Measurements from ENCODE around the gene MYL7. TPM values are rescaled to one million over a fixed set of nuclear protein-coding genes. Genes with fewer than 3 reads are reported as not detected.

Gene MYL7
- total RNA-seq, 1 donor from 2014 or later, result 518 TPM

DNA sequence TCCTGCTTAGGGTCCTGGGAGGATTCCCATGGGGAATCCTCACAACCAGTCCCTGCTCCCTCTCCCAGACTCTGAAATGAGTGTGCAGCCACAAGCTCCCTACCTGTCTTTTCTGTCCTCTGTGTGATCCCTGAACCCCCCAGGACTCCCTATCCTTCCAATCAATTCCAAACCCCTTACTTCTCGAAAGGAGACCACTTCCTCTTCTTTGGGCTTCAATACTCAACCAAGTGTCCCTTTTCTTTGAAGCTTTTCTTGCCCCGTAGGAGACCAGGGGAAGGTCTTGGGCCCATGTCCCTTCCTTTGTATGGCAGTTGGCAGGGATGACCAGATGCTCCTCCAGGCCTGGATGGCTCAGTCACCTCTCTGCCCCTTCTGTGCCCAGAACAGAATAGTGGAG is 35.3 kb downstream of the MYL7 start:
- H3K4me1 ChIP-seq, result peaks cover 25% of the 10 kb centered on the region
- H3K27me3 ChIP-seq (ENCODE audit: low read depth), result peaks cover 10% of the 10 kb centered on the region
- TF ChIP-seq, protein P1, sequence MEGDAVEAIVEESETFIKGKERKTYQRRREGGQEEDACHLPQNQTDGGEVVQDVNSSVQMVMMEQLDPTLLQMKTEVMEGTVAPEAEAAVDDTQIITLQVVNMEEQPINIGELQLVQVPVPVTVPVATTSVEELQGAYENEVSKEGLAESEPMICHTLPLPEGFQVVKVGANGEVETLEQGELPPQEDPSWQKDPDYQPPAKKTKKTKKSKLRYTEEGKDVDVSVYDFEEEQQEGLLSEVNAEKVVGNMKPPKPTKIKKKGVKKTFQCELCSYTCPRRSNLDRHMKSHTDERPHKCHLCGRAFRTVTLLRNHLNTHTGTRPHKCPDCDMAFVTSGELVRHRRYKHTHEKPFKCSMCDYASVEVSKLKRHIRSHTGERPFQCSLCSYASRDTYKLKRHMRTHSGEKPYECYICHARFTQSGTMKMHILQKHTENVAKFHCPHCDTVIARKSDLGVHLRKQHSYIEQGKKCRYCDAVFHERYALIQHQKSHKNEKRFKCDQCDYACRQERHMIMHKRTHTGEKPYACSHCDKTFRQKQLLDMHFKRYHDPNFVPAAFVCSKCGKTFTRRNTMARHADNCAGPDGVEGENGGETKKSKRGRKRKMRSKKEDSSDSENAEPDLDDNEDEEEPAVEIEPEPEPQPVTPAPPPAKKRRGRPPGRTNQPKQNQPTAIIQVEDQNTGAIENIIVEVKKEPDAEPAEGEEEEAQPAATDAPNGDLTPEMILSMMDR (IDR thresholded peaks at IDR 0.05; ENCODE audit: borderline replicate concordance), result no peak
- H3K36me3 ChIP-seq, result no peaks in the 10 kb centered on the region
- intact Hi-C loops (cut with micrococcal nuclease), result no loop called here
- H3K4me3 ChIP-seq, result peak overlapping the region; percentile 69
- peak overlapping the region; percentile 70 for H3K27ac ChIP-seq (replicated peaks)
- no peaks in the 10 kb centered on the region for H3K9me3 ChIP-seq (replicated peaks)
- DNase-seq, result no peak

DNA sequence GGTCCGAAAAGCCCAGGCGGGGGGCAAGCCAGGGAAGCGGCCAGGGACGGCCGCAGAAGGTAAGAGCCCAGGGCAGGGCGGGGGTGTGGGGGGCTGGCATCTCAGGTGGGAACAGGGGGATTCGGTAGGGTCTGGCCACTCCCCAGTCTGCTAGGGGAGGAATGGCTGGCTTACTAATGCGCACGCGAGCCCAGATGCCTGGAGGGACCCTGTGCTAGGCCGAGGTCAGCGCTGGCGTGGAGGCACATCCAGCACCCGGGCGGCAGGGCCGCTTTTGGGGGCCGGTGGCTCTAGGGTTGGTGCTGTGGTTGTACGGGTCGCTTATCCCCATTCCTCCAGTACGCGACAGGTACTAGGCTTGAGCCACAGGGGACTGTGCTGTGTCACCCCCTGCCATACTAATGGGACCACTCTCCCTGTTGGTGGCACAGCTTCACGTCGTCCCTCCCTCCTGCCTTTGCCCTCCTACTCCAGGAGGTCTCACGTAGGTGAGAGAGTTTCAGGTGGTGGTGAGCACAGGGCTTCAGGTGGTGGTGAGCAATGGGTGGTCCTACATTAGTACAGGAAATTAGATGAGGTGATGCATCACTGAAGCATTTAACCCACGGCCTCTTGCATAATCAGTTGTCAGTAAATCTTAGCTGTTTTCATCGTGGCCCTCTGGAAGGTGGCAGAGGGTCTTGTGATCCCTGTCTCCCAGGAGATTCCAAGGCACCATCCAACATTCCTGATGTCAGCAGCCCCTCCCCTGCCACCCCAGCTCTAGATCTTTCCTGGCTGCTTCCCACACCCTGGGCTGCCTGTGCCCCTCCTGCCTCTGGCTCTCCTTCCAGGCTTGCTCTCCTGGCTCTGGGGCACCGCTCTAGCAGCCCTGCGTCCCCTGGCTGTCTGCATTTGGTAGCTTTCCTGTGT is 36.0 kb downstream of the MYL7 start:
- Histone ChIP-seq H3K27ac (replicated peaks) (peak overlapping the region; percentile 70), H3K4me1 (peaks cover 32% of the 10 kb centered on the region), H3K27me3 (ENCODE audit: low read depth) (peaks cover 10% of the 10 kb centered on the region), H3K9me3 (replicated peaks) (no peaks in the 10 kb centered on the region), H3K4me3 (peak overlapping the region; percentile 69), H3K36me3 (no peaks in the 10 kb centered on the region)
- no peak for DNase-seq
- TF ChIP-seq, protein P1 (IDR thresholded peaks at IDR 0.05; ENCODE audit: borderline replicate concordance), result no peak
- intact Hi-C loops (cut with micrococcal nuclease), result no loop called here

DNA sequence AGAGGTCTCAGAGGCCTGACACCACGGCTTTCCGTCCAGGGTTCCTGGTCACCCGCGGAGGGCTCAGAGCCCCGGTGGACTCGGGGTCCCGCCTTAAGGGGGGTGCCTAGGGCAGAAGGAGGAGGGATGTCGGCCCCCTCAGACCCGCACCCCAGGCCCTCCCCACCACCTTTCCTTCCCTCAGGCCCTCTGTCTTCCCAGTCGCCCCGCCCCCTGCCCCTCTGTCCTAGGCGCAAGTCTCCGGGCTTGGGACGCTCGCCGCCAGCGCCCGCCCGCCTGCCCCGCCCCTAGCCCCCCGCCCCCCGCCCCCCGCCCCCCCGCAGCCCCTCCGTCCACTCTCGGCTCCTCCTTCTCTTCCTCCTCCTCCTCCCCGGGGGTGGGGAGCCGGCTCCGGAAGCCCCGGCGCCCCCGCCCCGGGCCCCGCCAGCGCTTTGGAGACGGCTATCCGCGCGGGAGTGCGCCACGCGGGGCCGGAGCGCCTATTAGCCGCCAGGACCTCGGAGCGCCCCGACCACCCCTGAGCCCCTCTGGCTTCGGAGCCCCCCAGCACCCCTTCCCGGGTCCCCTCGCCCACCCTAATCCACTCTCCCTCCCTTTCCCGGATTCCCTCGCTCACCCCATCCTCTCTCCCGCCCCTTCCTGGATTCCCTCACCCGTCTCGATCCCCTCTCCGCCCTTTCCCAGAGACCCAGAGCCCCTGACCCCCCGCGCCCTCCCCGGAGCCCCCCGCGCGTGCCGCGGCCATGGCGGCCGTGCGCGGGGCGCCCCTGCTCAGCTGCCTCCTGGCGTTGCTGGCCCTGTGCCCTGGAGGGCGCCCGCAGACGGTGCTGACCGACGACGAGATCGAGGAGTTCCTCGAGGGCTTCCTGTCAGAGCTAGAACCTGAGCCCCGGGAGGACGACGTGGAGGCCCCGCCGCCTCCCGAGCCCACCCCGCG is 36.9 kb downstream of the MYL7 start, which contains the start of gene AEBP1:
AEBP1 (plus strand) TSS at position 423 of the 937 bp plus-strand sequence; CDS start at position 744, 321 bp downstream.
- intact Hi-C loops (cut with micrococcal nuclease), result no loop called here
- Histone ChIP-seq H3K36me3 (no peaks in the 10 kb centered on the region), H3K27ac (replicated peaks) (peak within 1 kb of the TSS; percentile 70), H3K4me3 (peak within 1 kb of the TSS; percentile 69), H3K27me3 (ENCODE audit: low read depth) (peaks cover 10% of the 10 kb centered on the region), H3K4me1 (peaks cover 41% of the 10 kb centered on the region), H3K9me3 (replicated peaks) (no peaks in the 10 kb centered on the region)
- TF ChIP-seq, protein P1 (IDR thresholded peaks at IDR 0.05; ENCODE audit: borderline replicate concordance), result no peak
- DNase-seq, result no peak

DNA sequence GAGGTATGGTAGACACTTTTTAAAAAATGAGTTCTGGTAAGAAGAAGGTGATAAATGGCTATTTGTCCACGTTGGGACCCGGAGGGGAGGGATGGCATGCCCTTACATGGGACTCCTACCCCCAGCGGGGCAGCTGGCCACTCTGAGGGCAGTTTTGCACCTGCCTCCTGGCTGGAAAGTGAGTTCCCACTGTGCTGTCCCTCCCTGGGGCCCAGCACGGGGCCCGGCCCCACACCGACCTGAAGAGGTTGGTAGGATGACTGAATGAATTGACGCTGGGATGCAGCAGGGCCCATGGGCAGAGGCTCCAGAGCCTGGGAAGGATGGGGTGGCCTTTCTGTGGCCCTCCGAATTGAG is 37.6 kb downstream of the MYL7 start:
- intact Hi-C loops (cut with micrococcal nuclease), result no loop called here
- peaks cover 10% of the 10 kb centered on the region for H3K27me3 ChIP-seq (ENCODE audit: low read depth)
- TF ChIP-seq, protein P1 (IDR thresholded peaks at IDR 0.05; ENCODE audit: borderline replicate concordance), result no peak
- H3K4me3 ChIP-seq, result peak overlapping the region; percentile 69
- H3K27ac ChIP-seq (replicated peaks), result peak overlapping the region; percentile 28
- H3K4me1 ChIP-seq, result peaks cover 41% of the 10 kb centered on the region
- H3K9me3 ChIP-seq (replicated peaks), result no peaks in the 10 kb centered on the region
- no peaks in the 10 kb centered on the region for H3K36me3 ChIP-seq
- DNase-seq, result no peak

- Histone ChIP-seq H3K4me1 (peaks cover 41% of the 10 kb centered on the region), H3K36me3 (no peaks in the 10 kb centered on the region), H3K9me3 (replicated peaks) (no peaks in the 10 kb centered on the region), H3K27me3 (ENCODE audit: low read depth) (peaks cover 10% of the 10 kb centered on the region), H3K27ac (replicated peaks) (peak overlapping the region; percentile 28), H3K4me3 (no peak overlapping the region)
- intact Hi-C loops (cut with micrococcal nuclease), result no loop called here
- TF ChIP-seq, protein P1 (IDR thresholded peaks at IDR 0.05; ENCODE audit: borderline replicate concordance), result no peak
- no peak for DNase-seq
These were observed 38.1 kb downstream of the MYL7 start for GRCh38 chr7:44102846-44103565.
